Measurements from ENCODE around the gene DNM1. TPM values are rescaled to one million over a fixed set of nuclear protein-coding genes. Genes with fewer than 3 reads are reported as not detected.

Gene DNM1
- total RNA-seq, 4 donors from 2014 or later: 22.8 to 53.5 (median 44.5) TPM

DNA sequence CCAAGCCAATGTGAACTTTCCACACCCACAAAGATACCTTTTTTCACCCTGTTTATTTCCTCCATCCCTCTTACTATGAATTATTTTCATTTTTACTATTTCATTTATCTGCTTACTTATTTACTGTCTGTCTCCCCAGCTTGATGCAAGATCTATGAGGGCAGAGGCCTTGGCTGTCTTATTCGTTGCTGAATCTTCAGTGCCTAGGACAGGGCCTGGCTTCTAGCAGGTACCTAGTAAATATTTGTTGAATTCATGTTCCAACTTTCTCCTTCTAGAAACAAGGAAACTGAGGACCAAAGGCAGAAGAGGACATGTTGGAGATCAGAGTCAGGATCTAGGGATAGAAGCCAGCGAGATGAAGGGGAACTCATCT, 543 bp upstream of the DNM1 start:
- no peak for TF ChIP-seq CTCF (IDR thresholded peaks at IDR 0.05; ENCODE audit: low read depth)

- no peak for TF ChIP-seq CTCF (IDR thresholded peaks at IDR 0.05; ENCODE audit: low read depth)
Observed at GRCh38 chr9:128203707-128204551, 750 bp downstream of the DNM1 start.

GRCh38 chr9:128204858-128205257, 1.7 kb downstream of the DNM1 start:
- TF ChIP-seq CTCF (IDR thresholded peaks at IDR 0.05; ENCODE audit: low read depth): no peak

GRCh38 chr9:128205296-128205944, 2.2 kb downstream of the DNM1 start:
- no peak for TF ChIP-seq CTCF (IDR thresholded peaks at IDR 0.05; ENCODE audit: low read depth)

GRCh38 chr9:128206484-128206883, 3.3 kb downstream of the DNM1 start:
- TF ChIP-seq CTCF (IDR thresholded peaks at IDR 0.05; ENCODE audit: low read depth): no peak

DNA sequence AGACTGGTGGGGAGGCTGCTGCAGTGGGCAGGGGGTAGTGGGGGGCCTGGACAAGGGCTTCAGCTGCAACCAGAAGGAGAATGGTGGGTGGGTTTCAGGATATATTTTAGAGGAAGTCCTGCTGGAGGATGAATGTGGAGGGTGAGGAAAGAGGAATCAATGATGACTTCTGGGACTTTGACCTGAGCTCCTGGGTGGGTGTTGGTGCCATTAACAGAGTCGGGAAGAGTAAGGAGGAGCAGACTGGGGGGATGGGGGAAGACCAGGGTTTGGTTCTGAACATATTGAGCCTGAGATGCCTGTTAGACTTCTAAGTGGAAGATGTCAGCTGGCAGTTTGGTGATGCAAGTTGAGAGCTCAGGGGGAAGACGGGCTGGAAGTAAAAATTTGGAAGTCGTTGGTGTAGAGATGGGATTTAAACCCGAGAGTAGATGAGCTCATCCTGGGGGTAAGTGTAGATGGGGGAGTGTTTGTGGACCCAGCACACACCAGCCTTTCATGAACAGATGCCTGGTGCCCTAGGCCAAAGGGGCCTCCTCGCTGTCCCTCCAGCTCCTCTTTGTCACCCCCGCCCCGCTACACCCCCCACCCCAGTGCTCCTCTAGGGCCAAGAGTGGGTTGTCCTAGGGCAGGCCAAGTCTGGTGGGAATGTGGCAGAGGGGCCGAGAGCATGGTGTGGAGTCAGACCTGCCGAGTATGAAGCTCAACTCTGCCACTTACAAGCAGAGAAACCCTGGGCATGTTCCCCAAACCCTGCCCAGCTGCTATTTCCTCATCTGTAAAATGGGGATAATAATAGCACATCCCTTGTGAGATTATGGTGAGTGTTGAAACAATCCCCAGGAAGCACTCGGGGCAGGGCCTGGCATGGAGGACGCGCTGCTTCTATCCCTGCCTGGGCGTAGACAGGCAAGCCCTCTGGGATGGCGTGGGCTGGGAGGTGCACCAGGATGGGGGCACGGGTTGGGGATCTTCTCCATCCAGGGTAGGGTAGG, 4.0 kb downstream of the DNM1 start:
- TF ChIP-seq CTCF (IDR thresholded peaks at IDR 0.05; ENCODE audit: low read depth): no peak
